ENCODE measurements around the gene BAIAP2. TPM values are rescaled to one million over a fixed set of nuclear protein-coding genes. Genes with fewer than 3 reads are reported as not detected.

BAIAP2 gene
- total RNA-seq, 1 donor from 2014 or later: 51.4 TPM

DNA sequence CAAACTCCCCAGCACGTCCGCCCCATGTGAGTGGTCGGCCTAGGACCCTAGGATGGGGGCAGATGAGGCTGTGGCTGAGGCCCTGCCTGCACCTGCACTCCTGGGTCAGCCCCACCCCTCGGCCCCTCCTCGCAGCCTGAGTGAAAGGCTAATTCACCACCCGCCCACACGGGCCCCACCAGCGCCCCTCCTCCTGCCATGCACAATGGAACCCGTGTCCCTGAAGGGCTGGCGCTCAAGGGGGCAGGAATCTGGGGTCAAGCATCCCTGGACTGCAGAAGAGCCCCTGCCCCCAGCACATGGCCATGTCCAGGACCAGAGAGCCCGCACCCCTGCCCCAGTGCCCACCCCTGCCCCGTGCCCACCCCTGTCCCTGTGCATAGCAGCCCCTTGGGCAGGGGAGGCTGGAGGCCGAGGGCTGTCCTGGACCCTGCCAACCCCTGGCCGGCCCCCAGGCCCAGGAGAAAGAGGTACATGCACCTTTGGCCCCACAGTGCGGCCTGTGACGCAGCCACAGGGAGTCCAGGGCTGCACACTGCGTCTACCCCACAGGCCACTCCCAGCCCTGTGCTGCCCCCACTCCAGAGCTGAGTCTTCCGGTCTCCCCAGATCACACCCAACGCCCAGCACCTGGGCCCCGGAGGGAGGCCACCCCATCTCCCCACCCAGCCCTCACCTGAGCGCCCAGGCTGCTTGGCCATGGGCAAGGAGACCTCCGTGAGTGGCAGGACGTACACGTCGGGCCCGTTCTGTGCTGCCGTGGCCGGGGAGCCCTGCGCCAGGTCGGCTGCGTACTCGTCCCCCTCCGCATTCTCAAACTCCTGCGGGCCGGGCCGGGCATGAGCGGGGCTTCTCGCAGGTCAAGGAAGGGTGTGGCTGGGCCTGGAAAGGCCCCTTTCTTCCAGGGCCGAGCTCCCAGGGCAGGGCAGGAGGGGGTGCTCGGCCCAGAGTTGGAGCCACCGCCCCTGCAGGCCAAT lies 95.7 kb downstream of the BAIAP2 start:
- no peaks in the 10 kb centered on the region for H3K9me3 ChIP-seq (ENCODE audit: insufficient read depth, low read depth, low read length)
- no peak for TF ChIP-seq EZH2 (IDR thresholded peaks at IDR 0.05; ENCODE audit: insufficient read depth, low read length)
- TF ChIP-seq, protein P1, sequence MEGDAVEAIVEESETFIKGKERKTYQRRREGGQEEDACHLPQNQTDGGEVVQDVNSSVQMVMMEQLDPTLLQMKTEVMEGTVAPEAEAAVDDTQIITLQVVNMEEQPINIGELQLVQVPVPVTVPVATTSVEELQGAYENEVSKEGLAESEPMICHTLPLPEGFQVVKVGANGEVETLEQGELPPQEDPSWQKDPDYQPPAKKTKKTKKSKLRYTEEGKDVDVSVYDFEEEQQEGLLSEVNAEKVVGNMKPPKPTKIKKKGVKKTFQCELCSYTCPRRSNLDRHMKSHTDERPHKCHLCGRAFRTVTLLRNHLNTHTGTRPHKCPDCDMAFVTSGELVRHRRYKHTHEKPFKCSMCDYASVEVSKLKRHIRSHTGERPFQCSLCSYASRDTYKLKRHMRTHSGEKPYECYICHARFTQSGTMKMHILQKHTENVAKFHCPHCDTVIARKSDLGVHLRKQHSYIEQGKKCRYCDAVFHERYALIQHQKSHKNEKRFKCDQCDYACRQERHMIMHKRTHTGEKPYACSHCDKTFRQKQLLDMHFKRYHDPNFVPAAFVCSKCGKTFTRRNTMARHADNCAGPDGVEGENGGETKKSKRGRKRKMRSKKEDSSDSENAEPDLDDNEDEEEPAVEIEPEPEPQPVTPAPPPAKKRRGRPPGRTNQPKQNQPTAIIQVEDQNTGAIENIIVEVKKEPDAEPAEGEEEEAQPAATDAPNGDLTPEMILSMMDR (IDR thresholded peaks at IDR 0.05; ENCODE audit: insufficient read depth, low read depth, low read length): no peak
- FAIRE-seq: no peak
- Mint-ChIP-seq H3K4me3 (ENCODE audit: unreplicated experiment) (no peak overlapping the region), H3K27ac (ENCODE audit: unreplicated experiment) (no peak overlapping the region), H3K36me3 (ENCODE audit: low read depth, unreplicated experiment) (no peaks in the 10 kb centered on the region), H3K4me1 (ENCODE audit: low read depth, unreplicated experiment) (no peaks in the 10 kb centered on the region), H3K9me3 (ENCODE audit: unreplicated experiment) (no peaks in the 10 kb centered on the region), H3K27me3 (ENCODE audit: low read depth, unreplicated experiment) (peaks cover 4% of the 10 kb centered on the region)
- no peaks in the 10 kb centered on the region for H3K4me1 ChIP-seq (ENCODE audit: insufficient read depth, low read length)
- no peaks in the 10 kb centered on the region for H3K27me3 ChIP-seq (ENCODE audit: insufficient read depth, low read length)
- no peak overlapping the region for H3K4me2 ChIP-seq (ENCODE audit: low read length)
- H3K36me3 ChIP-seq (ENCODE audit: insufficient read depth, low read length): no peaks in the 10 kb centered on the region
- no peak overlapping the region for H3K27ac ChIP-seq (ENCODE audit: low read depth, low read length)
- DNase-seq (ENCODE audit: low read depth): no peak
- no peak overlapping the region for H3K9ac ChIP-seq (ENCODE audit: low read length)
- no peak overlapping the region for H2AFZ ChIP-seq (ENCODE audit: low read depth, low read length)
- H4K20me1 ChIP-seq (ENCODE audit: insufficient read depth, low read length): no peaks in the 10 kb centered on the region
- H3K4me3 ChIP-seq (ENCODE audit: insufficient read depth, low read depth, low read length): no peak overlapping the region
- no peaks in the 10 kb centered on the region for H3K79me2 ChIP-seq (ENCODE audit: insufficient read depth, low read length)

GRCh38 chr17:81131486-81132196 lies 96.7 kb downstream of the BAIAP2 start:
- Histone ChIP-seq H3K9ac (ENCODE audit: low read length) (no peak overlapping the region), H3K27ac (ENCODE audit: low read depth, low read length) (no peak overlapping the region), H3K27me3 (ENCODE audit: insufficient read depth, low read length) (no peaks in the 10 kb centered on the region), H3K79me2 (ENCODE audit: insufficient read depth, low read length) (no peaks in the 10 kb centered on the region), H3K36me3 (ENCODE audit: insufficient read depth, low read length) (no peaks in the 10 kb centered on the region), H4K20me1 (ENCODE audit: insufficient read depth, low read length) (no peaks in the 10 kb centered on the region), H3K9me3 (ENCODE audit: insufficient read depth, low read depth, low read length) (no peaks in the 10 kb centered on the region), H3K4me1 (ENCODE audit: insufficient read depth, low read length) (no peaks in the 10 kb centered on the region), H3K4me3 (ENCODE audit: insufficient read depth, low read depth, low read length) (no peak overlapping the region), H3K4me2 (ENCODE audit: low read length) (no peak overlapping the region), H2AFZ (ENCODE audit: low read depth, low read length) (no peak overlapping the region)
- FAIRE-seq (no peak), DNase-seq (ENCODE audit: low read depth) (no peak)
- H3K4me1 Mint-ChIP-seq (ENCODE audit: low read depth, unreplicated experiment): no peaks in the 10 kb centered on the region
- H3K27me3 Mint-ChIP-seq (ENCODE audit: low read depth, unreplicated experiment): peaks cover 4% of the 10 kb centered on the region
- H3K9me3 Mint-ChIP-seq (ENCODE audit: unreplicated experiment): no peaks in the 10 kb centered on the region
- no peak overlapping the region for H3K4me3 Mint-ChIP-seq (ENCODE audit: unreplicated experiment)
- no peaks in the 10 kb centered on the region for H3K36me3 Mint-ChIP-seq (ENCODE audit: low read depth, unreplicated experiment)
- TF ChIP-seq EZH2 (IDR thresholded peaks at IDR 0.05; ENCODE audit: insufficient read depth, low read length): no peak
- TF ChIP-seq, protein P1 (IDR thresholded peaks at IDR 0.05; ENCODE audit: insufficient read depth, low read depth, low read length): no peak
- no peak overlapping the region for H3K27ac Mint-ChIP-seq (ENCODE audit: unreplicated experiment)
